IPS DF 4.7 (cell line): ENCODE measurements around the gene NAT16.
"Not testable (repeated sequence)": the region's sequence is repeated elsewhere in the genome, so short reads cannot be mapped to it uniquely, and the experiment has no call there.

ENCODE experiments used
- DNase-seq: peaks from one replicate; pipeline ENCODE4 v3.0.0-alpha.2; 2013; ENCODE audit warnings: low spot score; ENCODE audit errors: extremely low read depth

The NAT16 gene

DNA sequence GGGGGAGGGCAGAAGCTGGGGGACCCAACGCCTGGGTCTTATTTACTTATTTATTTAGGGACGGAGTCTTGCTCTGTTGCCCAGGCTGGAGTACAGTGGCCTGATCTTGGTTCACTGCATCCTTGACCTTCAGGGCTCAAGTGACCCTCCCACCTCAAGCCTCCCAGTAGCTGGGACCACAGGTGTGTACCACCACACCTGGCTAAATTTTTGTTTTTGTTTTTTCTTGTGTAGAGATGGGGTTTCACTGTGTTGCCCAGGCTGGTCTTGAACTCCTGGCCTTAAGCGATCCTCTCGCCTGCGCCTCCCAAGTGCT lies 22.5 kb upstream of the NAT16 start:
- no peak for DNase-seq

GRCh38 chr7:101201695-101202602 lies 21.9 kb upstream of the NAT16 start:
- no peak for DNase-seq

- no peak for DNase-seq
Observed at GRCh38 chr7:101200862-101201599, 20.9 kb upstream of the NAT16 start, which contains the start of gene MOGAT3. TSS of gene MOGAT3 (minus strand) at chr7:101201036. CDS start at chr7:101200854, 182 bp downstream.

GRCh38 chr7:101200504-101200861 lies 20.4 kb upstream of the NAT16 start:
- no peak for DNase-seq

DNA sequence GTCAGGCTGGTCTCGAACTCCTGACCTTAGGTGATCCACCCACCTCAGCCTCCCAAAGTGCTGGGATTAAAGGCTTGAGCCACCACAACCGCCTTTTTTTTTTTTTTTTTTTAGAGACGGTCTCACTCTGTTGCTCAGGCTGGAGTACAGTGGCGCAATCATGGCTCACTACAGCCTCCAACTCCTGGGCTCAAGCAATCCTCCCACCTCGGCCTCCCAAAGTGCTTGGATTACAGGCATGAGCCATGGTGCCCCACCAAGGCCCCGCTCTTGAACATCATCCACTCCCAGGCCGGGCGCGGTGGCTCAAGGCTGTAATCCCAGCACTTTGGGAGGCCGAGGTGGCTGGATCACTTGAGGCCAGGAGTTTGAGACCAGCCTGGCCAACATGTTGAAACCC lies 19.4 kb upstream of the NAT16 start:
- not testable (repeated sequence) for DNase-seq

DNA sequence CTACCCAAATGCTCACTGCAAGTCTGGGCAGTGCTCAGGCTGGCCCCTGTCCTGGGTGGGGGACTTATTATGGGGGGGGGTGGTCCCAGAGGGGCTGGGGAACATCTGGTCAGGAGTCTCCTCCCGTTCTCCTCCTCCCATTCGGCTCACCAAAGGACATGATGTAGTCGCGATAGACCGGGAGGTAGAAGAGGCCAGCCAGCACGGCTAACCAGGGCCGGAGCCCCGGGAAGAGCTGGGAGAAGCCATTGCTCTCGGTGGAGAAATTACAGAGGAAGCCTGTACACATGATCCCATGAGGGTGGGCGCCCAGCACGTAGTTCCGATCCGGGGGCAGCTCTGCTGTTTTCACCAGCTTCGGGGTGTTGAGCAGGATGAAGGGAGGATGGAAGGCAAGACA lies 18.4 kb upstream of the NAT16 start:
- DNase-seq = no peak

DNA sequence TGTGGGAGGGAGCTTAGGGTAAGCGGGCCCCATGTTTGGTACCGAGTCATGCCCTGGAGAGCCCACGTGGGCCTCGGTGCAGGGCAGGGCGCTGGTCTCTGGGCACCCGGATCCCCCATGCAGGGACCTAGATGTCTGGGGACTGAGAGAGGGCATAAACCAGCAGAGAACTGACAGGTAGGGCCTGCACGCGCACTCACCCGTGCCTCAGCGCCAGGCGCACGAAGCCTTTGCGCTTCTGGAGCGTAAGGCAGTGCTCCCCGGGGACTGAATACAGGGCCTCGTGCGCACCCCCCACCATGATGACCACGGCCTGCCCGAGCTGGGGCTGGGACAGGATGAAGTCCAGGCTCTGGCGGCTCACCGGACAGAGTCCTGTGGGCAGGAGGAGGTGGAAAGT lies 17.9 kb upstream of the NAT16 start:
- no peak for DNase-seq

GRCh38 chr7:101195884-101196283 lies 15.8 kb upstream of the NAT16 start:
- DNase-seq = no peak

DNA sequence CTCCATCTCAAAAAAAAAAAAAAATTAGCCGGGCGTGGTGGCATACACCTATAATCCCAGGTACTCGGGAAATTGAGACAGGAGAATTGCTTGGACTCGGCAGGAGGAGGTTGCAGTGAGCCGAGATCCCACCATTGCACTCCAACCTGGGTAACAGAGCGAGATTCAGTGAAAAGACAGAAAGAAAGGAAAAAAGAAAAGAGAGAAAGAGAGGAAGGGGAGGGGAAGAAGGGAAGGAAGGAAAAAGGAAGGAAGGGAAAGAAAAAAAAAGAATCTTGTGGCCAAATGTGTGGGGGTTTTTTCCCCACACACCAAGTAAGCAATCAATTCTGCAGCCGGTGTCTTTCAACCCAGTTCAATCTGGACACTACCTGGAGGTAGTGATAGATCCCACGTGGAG lies 9.0 kb upstream of the NAT16 start:
- DNase-seq = no peak

DNA sequence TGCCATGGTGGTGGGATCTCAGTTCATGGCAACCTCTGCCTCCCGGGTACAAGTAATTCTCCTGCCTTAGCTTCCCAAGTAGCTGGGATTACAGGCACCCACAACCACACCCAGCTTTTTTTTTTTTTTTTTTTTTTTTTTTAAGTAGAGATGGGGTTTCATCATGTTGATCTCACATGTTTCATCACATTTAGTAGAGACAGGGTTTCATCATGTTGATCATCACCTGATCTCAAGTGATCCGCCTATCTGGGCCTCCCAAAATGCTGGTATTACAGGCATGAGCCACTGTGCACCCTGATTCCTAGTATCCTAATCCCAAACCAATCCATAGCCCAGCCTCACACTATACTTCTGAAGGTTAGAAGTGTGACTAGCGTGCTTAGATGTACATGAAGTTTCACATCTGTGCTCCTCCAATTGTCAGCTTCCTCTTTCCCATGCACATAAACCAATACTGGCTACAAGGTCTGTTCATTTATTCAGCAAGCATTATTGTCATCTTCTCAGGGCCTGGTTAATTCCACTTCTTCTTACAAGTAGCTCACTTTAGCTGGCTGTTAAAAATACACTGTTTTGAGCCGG lies 6.8 kb upstream of the NAT16 start:
- DNase-seq = no peak

- no peak for DNase-seq
Observed at GRCh38 chr7:101186194-101186593, 6.1 kb upstream of the NAT16 start.

DNA sequence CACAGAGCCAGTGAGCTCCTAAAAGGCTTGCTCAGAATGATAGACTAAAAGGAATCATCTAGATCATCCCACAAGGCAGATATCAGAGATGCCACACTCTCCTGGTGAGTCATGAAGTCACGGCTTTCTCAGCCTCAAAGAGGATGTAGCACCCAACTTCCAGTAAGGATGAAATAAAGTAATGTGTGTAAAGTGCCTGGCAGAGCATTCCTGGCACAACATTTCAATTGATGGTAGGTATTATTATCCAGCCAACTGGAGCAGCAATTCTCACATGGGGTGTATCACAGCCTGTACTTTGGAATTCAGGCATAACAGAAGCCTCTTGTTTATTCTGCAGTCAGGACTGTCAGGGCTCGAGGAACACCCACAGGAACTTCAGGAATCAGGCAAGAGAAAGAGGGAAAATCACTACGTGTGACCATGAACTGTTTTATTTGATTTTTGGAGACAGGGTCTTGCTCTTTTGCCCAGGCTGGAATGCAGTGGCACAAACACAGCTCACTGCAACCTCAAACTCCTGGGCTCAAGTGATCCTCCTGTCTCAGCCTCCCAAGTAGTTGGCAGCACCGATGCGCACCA lies 5.3 kb upstream of the NAT16 start:
- no peak for DNase-seq

GRCh38 chr7:101179713-101180112 lies 380 bp downstream of the NAT16 start:
- DNase-seq = no peak

DNA sequence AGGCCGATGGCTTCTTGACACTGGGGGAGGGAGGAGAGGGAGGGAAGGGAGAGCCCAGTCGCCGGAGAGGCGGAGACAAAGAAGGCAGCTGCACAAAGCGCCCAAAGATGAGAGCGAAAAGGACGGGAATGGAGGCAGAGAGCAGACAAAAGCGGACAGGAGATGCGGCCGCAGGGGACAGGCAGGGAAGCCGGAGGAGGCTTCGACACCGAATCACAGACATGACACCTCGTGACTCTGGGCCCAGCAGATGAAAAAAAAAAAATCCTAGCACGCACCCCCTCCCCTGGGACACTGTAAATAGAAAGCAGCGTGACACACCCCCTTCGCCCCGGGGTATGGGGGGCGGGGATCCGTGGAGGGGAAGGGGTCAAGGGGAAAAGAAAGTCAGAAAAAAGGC lies 976 bp downstream of the NAT16 start:
- no peak for DNase-seq

DNA sequence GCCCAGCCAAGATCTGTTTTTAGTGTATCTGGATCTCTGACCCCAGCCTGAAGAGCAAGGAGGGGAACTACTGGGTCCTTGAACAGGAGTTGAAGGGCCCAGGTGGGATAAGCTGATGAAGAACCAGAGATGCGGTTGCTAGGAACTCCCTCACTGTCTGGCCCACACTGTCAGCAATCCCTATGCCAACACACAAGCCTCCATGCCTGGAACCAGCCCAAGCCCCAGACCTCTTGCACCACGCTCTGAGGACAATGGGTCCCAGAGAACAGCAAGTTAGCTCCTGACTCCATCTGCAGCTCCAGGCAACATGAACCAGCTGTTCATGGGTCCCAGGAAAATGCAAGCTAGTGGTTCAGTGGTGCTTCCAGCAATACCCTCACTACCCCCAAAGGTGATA lies 2.4 kb downstream of the NAT16 start:
- no peak for DNase-seq

- no peak for DNase-seq
Observed at GRCh38 chr7:101175664-101176063, 4.4 kb downstream of the NAT16 start.

- DNase-seq = no peak
Observed at GRCh38 chr7:101174322-101174854, 5.7 kb downstream of the NAT16 start.

DNA sequence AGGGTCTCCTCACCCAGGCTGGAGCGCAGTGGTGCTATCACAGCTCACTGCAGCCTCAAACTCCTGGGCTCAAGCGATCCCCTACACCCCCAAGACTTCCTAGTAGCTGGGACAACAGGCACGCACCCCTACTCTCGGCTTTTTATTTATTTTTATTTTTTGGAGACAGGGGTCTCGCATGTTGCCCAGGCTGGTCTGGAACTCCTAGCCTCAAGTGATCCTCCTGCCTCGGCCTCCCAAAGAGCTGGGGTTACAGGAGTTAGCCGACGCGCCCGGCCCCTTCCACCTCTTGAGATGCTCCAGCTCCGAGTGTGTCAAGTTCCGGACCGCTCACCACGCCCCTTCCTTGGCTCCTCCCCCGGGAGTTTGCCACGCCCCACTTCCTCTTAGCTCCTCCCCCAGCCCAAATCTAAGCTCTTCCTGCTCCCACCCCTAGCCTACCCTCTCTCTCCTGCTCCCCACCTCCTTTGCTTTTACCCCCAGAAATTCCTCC lies 6.3 kb downstream of the NAT16 start:
- DNase-seq = no peak

DNA sequence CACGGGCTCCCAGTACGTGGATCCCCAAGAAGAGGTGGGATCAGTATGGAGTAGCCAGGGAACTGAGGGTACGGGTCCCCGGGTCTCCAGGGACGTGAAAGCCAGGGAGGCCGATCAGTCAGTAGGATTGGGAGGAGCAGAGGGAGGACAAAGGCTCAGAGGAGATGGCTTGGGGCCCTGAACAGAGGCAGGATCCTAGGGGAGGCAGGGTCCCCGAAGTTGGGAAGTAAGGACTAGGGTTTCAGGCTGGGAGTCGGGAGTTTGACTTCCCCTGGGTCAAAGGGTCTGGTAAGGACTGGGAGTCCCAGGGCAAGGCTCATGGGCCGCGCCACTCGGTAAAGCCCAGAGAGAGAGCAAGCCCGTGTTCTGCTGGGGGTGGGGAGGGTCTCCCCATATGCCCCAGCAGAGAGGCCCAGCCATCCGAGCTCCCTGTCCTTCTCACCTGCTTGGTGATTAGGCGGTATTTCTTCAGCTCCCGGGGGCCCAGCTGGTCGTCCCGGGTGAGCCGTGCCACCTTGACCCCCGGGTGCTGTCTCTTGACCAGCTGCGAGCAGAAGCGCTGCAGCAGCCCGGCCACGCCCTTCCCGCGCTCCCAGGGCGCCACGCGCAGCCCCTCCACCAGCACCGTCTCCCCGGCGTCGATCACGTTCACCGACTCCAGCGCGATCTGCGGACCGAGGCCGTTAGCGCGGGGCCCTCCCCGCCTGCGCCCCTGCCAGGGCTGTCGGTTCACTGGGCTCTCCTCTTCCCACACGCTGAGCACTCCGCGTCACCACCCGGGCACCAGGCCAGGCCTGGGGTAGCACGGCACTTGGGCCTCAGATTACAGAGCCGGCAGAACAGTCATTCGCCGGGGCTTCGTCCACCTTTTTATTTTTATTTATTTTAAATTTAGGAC lies 7.0 kb downstream of the NAT16 start:
- no peak for DNase-seq

DNA sequence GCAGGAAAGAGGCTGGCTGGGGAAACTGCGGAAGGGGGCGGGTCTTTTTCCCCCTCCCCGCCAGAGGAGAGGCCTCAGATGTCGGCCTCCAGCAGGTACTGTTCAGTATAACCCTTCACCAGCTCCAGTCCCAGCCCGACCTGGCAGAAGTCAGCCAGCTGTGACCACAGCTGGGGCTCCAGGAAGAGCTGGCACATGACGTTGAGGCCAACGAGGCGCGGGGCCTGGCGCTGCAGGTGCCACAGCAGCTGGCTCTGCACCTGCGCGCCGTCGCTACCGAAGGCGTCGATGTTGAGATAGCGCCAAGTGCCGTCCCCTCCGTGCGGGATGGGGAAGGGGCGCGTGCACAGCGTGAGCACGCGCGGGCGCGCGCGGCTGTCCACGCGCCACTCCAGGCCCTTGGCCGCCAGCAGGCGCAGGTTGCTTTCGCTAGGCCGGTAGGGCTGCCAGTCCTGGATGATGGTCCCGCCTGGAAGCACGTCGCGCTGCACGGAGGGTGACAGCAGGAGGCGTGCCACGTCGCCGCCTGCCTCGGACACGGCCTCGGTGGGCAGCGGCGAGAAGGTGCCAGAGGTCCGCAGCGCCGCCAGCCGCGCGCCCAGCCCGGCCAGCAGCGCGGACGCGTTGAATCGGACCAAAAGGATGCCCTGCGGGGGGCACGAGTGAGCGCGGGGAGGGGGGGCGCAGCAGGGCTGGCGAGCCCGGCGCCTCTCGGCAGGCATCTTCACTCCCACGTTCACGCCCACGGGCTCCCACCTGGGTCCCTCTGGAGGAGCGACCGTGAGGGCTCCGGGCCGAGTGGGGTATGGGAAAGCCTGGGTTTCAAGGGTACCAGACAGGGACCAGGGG lies 7.9 kb downstream of the NAT16 start:
- DNase-seq = no peak
